Measurements from ENCODE around the gene MLLT6. TPM values are rescaled to one million over a fixed set of nuclear protein-coding genes. Genes with fewer than 3 reads are reported as not detected.

The MLLT6 gene
- total RNA-seq, 1 donor from 2014 or later: 192 TPM

- CTCF ChIA-PET: no interaction called here
- intact Hi-C loops (cut with micrococcal nuclease): no loop called here
- ATAC-seq (ENCODE audit: low read depth): no peak
These were observed 37.6 kb downstream of the MLLT6 start for GRCh38 chr17:38742411-38743308.

GRCh38 chr17:38743556-38744171 lies 38.6 kb downstream of the MLLT6 start:
- no peak for ATAC-seq (ENCODE audit: low read depth)
- Mint-ChIP-seq H3K27ac (no peak overlapping the region), H3K4me1 (peaks cover 21% of the 10 kb centered on the region), H3K27me3 (peaks cover 25% of the 10 kb centered on the region), H3K36me3 (ENCODE audit: low read depth) (no peaks in the 10 kb centered on the region), H3K4me3 (no peak overlapping the region), H3K9me3 (no peaks in the 10 kb centered on the region)
- ChIA-PET CTCF (no interaction called here), POLR2A (interaction anchor here (1.2 kb wide), 1 partner anchor 9 kb away, joined by 3 read pairs; the partner anchor contains the start of gene PSMB3)
- TF ChIP-seq CTCF (IDR thresholded peaks at IDR 0.05): no peak
- intact Hi-C loops (cut with micrococcal nuclease): no loop called here
- DNase-seq: no peak

More at GRCh38 chr17:38742411-38743308, 37.6 kb downstream of the MLLT6 start:
- no peak for DNase-seq
- TF ChIP-seq CTCF (IDR thresholded peaks at IDR 0.05): no peak
- no peak overlapping the region for H3K4me3 Mint-ChIP-seq
- H3K4me1 Mint-ChIP-seq: peaks cover 19% of the 10 kb centered on the region
- peaks cover 22% of the 10 kb centered on the region for H3K27me3 Mint-ChIP-seq
- POLR2A ChIA-PET: no interaction called here
- H3K36me3 Mint-ChIP-seq (ENCODE audit: low read depth): no peaks in the 10 kb centered on the region
- no peak overlapping the region for H3K27ac Mint-ChIP-seq
- H3K9me3 Mint-ChIP-seq: no peaks in the 10 kb centered on the region

GRCh38 chr17:38745545-38745944 lies 40.5 kb downstream of the MLLT6 start:
- Mint-ChIP-seq H3K4me3 (no peak overlapping the region), H3K27ac (no peak overlapping the region), H3K27me3 (peaks cover 29% of the 10 kb centered on the region), H3K36me3 (ENCODE audit: low read depth) (no peaks in the 10 kb centered on the region), H3K4me1 (peaks cover 36% of the 10 kb centered on the region), H3K9me3 (no peaks in the 10 kb centered on the region)
- no peak for TF ChIP-seq CTCF (IDR thresholded peaks at IDR 0.05)
- POLR2A ChIA-PET: interaction anchor here (1.3 kb wide), 1 partner anchor 15 kb away, joined by 4 read pairs; no protein-coding TSS in a partner anchor
- CTCF ChIA-PET: interaction anchor here (1.1 to 2.3 kb wide), 2 partner anchors 10 to 69 kb away, joined by 3 to 13 read pairs; no protein-coding TSS in a partner anchor
- DNase-seq (no peak), ATAC-seq (ENCODE audit: low read depth) (no peak)
- intact Hi-C loops (cut with micrococcal nuclease): no loop called here

GRCh38 chr17:38746004-38746848 lies 41.2 kb downstream of the MLLT6 start:
- intact Hi-C loops (cut with micrococcal nuclease): no loop called here
- CTCF ChIA-PET: interaction anchor here (1.1 to 2.3 kb wide), 2 partner anchors 11 to 69 kb away, joined by 3 to 13 read pairs; no protein-coding TSS in a partner anchor
- no peak for ATAC-seq (ENCODE audit: low read depth)
- Mint-ChIP-seq H3K27me3 (peaks cover 34% of the 10 kb centered on the region), H3K4me3 (peak overlapping the region; percentile 83), H3K9me3 (no peaks in the 10 kb centered on the region), H3K36me3 (ENCODE audit: low read depth) (no peaks in the 10 kb centered on the region), H3K4me1 (peaks cover 42% of the 10 kb centered on the region), H3K27ac (peak overlapping the region; percentile 5)
- TF ChIP-seq CTCF (IDR thresholded peaks at IDR 0.05): no peak
- POLR2A ChIA-PET: interaction anchor here (0.7 to 1.3 kb wide), 4 partner anchors 11 to 45 kb away, joined by 3 to 4 read pairs (median 4); partner anchors contain the start of gene MLLT6
- no peak for DNase-seq

Measured in activated B cell treated with CpG ODN at 0.5 μM for 24 hours (primary cell).